ENCODE results near the gene MAPRE3. TPM values are rescaled to one million over a fixed set of nuclear protein-coding genes. Genes with fewer than 3 reads are reported as not detected.

The MAPRE3 gene
- total RNA-seq, 4 donors from 2014 or later, result 16.6 to 26.4 (median 19.7) TPM

DNA sequence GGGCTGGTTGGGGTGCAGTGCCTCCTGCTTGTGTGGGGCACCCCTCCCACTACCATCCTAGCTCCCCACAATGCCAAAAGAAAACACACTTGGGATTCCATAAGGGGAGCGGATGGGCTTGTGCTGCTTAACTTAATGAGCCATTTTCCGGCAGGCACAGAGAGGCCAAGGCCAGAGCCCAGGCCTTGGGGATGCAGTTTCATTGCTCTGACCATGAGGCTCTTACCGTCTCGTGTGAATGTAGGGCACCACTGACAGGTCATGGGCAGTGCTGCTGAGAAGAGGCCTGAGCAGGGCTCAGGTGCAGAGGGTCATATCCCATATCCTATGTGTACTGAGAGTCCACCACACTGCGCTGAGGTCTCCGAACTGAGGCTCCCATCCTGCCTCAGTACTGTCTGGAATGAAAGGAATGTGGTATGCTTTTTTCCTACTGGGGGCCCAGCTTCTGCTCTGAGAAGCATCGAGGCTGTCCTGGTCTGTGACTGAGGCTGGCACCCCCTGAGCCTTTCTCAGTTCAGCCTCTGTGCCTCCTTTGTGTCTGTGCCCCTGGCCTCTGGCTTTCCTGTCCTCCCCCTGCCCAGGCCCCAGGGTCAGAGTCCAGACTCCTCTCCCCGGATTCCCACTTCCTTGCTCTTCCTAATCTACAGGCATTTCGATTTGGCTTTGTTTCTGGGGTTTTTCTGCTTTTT, 45.2 kb upstream of the MAPRE3 start:
- no peak for DNase-seq (ENCODE audit: low spot score in 2 of 2)
- TF ChIP-seq POLR2A (IDR thresholded peaks at IDR 0.05) (no peak), EP300 (IDR thresholded peaks at IDR 0.05) (no peak), CTCF (IDR thresholded peaks at IDR 0.05) (no peak)
- Histone ChIP-seq H3K4me1 (peaks cover 0 to 6% (median 0%) of the 10 kb centered on the region in 4 donors), H3K9me3 (no peaks in the 10 kb centered on the region), H3K27ac (no peak overlapping the region), H3K4me3 (no peak overlapping the region), H3K27me3 (peaks cover 0 to 5% of the 10 kb centered on the region in 2 donors), H3K36me3 (no peaks in the 10 kb centered on the region)
- WGBS, 2 donors, result 21 to 55% methylated on average over 7 to 9 of the region's 9 CpGs

GRCh38 chr2:26927221-26927620, 43.2 kb upstream of the MAPRE3 start:
- TF ChIP-seq CTCF (IDR thresholded peaks at IDR 0.05) (no peak), EP300 (IDR thresholded peaks at IDR 0.05) (no peak), POLR2A (IDR thresholded peaks at IDR 0.05) (no peak)
- Histone ChIP-seq H3K27ac (no peak overlapping the region), H3K4me1 (peaks cover 0 to 6% (median 0%) of the 10 kb centered on the region in 4 donors), H3K36me3 (no peaks in the 10 kb centered on the region), H3K9me3 (no peaks in the 10 kb centered on the region), H3K27me3 (peaks cover 0 to 8% of the 10 kb centered on the region in 2 donors), H3K4me3 (no peak overlapping the region)
- DNase-seq (ENCODE audit: low spot score in 2 of 2), result no peak
- 93 to 96% methylated on average over 9 of the region's 9 CpGs for WGBS, 2 donors

DNA sequence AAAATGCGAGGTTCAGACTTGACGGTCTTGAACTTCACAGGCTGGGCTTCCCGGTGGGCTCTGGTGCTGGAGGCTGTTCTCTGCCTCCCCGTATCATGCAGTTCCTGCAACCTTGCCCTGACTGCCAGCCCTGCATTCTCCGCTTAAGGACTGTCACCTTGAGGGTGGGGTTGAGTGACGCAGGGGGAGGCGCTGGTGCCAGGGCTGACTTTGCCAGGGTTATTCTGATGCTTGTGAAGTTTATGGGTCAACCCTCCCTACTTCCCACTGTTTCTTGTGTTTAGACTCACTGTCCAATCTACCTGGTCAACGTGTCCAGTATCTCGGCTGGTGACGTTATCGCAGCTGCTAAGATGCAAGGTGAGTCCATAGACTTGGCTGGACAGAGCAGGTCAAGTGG, 37.5 kb upstream of the MAPRE3 start:
- WGBS, 2 donors, result 79 to 83% methylated on average over 11 of the region's 11 CpGs
- Histone ChIP-seq H3K27me3 (peaks cover 0 to 8% of the 10 kb centered on the region in 2 donors), H3K4me3 (no peak overlapping the region), H3K27ac (no peak overlapping the region), H3K4me1 (no peaks in the 10 kb centered on the region), H3K9me3 (no peaks in the 10 kb centered on the region), H3K36me3 (no peaks in the 10 kb centered on the region)
- TF ChIP-seq POLR2A (IDR thresholded peaks at IDR 0.05) (no peak), EP300 (IDR thresholded peaks at IDR 0.05) (no peak), CTCF (IDR thresholded peaks at IDR 0.05) (no peak)
- no peak for DNase-seq (ENCODE audit: low spot score in 2 of 2)

- Histone ChIP-seq H3K4me3 (no peak overlapping the region), H3K36me3 (no peaks in the 10 kb centered on the region), H3K27ac (no peak overlapping the region), H3K4me1 (no peaks in the 10 kb centered on the region), H3K9me3 (no peaks in the 10 kb centered on the region), H3K27me3 (peaks cover 0 to 8% of the 10 kb centered on the region in 2 donors)
- TF ChIP-seq CTCF (IDR thresholded peaks at IDR 0.05), result no peak
- TF ChIP-seq EP300 (IDR thresholded peaks at IDR 0.05), result no peak
- TF ChIP-seq POLR2A (IDR thresholded peaks at IDR 0.05), result no peak
- no peak for DNase-seq (ENCODE audit: low spot score in 2 of 2)
- WGBS, 2 donors, result 83 to 84% methylated on average over 16 of the region's 16 CpGs
These were observed 36.8 kb upstream of the MAPRE3 start for GRCh38 chr2:26933431-26934334.

- Histone ChIP-seq H3K27me3 (peaks cover 0 to 8% of the 10 kb centered on the region in 2 donors), H3K4me1 (no peaks in the 10 kb centered on the region), H3K4me3 (no peak overlapping the region), H3K27ac (no peak overlapping the region), H3K36me3 (no peaks in the 10 kb centered on the region), H3K9me3 (no peaks in the 10 kb centered on the region)
- WGBS, 2 donors, result 95 to 96% methylated on average over 10 of the region's 10 CpGs
- no peak for TF ChIP-seq CTCF (IDR thresholded peaks at IDR 0.05)
- TF ChIP-seq EP300 (IDR thresholded peaks at IDR 0.05), result no peak
- TF ChIP-seq POLR2A (IDR thresholded peaks at IDR 0.05), result no peak
- no peak for DNase-seq (ENCODE audit: low spot score in 2 of 2)
These were observed 36.1 kb upstream of the MAPRE3 start for GRCh38 chr2:26934335-26934724.
